Smooth muscle cell (in vitro differentiated cells): ENCODE data around the gene ZNF91. TPM values are rescaled to one million over a fixed set of nuclear protein-coding genes. Genes with fewer than 3 reads are reported as not detected.
A peak's percentile ranks its signal among the peaks of the same experiment; 100 is the strongest.
"Not testable (repeated sequence)": the region's sequence is repeated elsewhere in the genome, so short reads cannot be mapped to it uniquely, and the experiment has no call there.

Experiments
- DNase-seq: peaks from one replicate; lab custom pipeline; 2025; ENCODE audit not compliant: unreplicated experiment; lab: John Stamatoyannopoulos, UW
- H2AFZ ChIP-seq: fragments of 200-600 bp; sonication (generic); 2 replicates; pipeline ENCODE4 v1.6.0; 2016; ENCODE audit warnings: antibody characterized with exemption, low read depth, mild to moderate bottlenecking
- H3F3A ChIP-seq: fragments of 200-600 bp; sonication (generic); 2 replicates; pipeline ENCODE4 v1.6.0; 2017; ENCODE audit warnings: antibody characterized with exemption, low read depth
- H3K27ac ChIP-seq: fragments of 200-600 bp; sonication (generic); 2 replicates; pipeline ENCODE4 v1.5.1; 2016; ENCODE audit warnings: low read depth, mild to moderate bottlenecking
- H3K27me3 ChIP-seq: fragments of 200-600 bp; sonication (generic); 2 replicates; pipeline ENCODE4 v1.6.1; 2016; ENCODE audit warnings: low read depth, mild to moderate bottlenecking
- H3K36me3 ChIP-seq: fragments of 200-600 bp; sonication (generic); 2 replicates; pipeline ENCODE4 v1.5.1; 2016; ENCODE audit warnings: low read depth
- H3K4me1 ChIP-seq: fragments of 200-600 bp; sonication (generic); 2 replicates; pipeline ENCODE4 v1.5.1; 2016; ENCODE audit warnings: low read depth
- H3K4me2 ChIP-seq: fragments of 200-600 bp; sonication (generic); 2 replicates; pipeline ENCODE4 v1.6.0; 2016; ENCODE audit warnings: mild to moderate bottlenecking
- H3K4me3 ChIP-seq: fragments of 200-600 bp; sonication (generic); 2 replicates; pipeline ENCODE4 v1.5.1; 2016; ENCODE audit warnings: mild to moderate bottlenecking
- H3K79me2 ChIP-seq: fragments of 200-600 bp; sonication (generic); 2 replicates; pipeline ENCODE4 v1.6.0; 2016; ENCODE audit warnings: low read depth, mild to moderate bottlenecking
- H3K9ac ChIP-seq: fragments of 200-600 bp; sonication (generic); 2 replicates; pipeline ENCODE4 v1.6.0; 2016; ENCODE audit warnings: low read depth
- H3K9me3 ChIP-seq: fragments of 200-600 bp; sonication (generic); replicated peaks from 2 replicates; pipeline ENCODE4 v1.5.1; 2016; ENCODE audit warnings: low read depth
- H4K20me1 ChIP-seq: fragments of 200-600 bp; sonication (generic); 2 replicates; pipeline ENCODE4 v1.6.0; 2016; ENCODE audit warnings: low read depth
- CTCF ChIP-seq: fragments of 200-600 bp; sonication (generic); IDR thresholded peaks from 2 replicates; pipeline ENCODE4 v1.5.1; 2017; ENCODE audit warnings: borderline replicate concordance, mild to moderate bottlenecking, antibody characterized with exemption; ENCODE audit not compliant: insufficient read depth, poor library complexity, severe bottlenecking
- WGBS: methylation state at CpG from one replicate; pipeline ENCODE4 v1.1.7; 2016; ENCODE audit warnings: low lambda C conversion rate; 5-methylcytosine and 5-hydroxymethylcytosine counted together
- polyA plus RNA-seq: library from polyadenylated mRNA; unstranded; fragments of >200 nt; fragmentation: Nextera tagmentation; extraction: Ambion mirVana; gene quantifications from 2 replicates; pipeline ENCODE4 v1.2.1, GENCODE V29; 2016
- total RNA-seq: library from RNA; depleted of rRNA; stranded (reverse); fragments of >200 nt; gene quantifications from 2 replicates; pipeline ENCODE4 v1.2.3, GENCODE V29; 2014

Gene ZNF91
- total and polyA plus RNA-seq, 2 experiments from 2014 or later = 11.5 to 41.5 TPM

DNA sequence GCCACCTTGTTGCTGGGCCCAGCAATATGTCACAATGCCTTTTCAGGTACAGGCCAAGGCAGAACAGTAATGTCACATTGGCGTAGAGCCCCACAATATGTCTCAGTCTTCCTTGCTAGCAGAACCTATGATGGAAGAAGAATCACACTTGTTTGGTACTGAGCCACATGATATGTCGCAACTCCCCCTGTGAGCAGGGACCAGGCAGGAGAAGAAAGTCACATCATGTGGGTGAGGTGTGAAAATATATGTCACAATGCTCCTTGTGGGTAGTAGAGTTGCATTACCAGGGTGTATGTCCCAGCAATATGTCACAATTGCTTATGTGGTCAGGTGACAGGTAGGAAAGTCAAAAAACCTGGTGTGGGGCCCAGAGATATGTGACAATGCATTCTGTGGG, 7.1 kb upstream of the ZNF91 start:
- H3K4me3 ChIP-seq = no peak overlapping the region

DNA sequence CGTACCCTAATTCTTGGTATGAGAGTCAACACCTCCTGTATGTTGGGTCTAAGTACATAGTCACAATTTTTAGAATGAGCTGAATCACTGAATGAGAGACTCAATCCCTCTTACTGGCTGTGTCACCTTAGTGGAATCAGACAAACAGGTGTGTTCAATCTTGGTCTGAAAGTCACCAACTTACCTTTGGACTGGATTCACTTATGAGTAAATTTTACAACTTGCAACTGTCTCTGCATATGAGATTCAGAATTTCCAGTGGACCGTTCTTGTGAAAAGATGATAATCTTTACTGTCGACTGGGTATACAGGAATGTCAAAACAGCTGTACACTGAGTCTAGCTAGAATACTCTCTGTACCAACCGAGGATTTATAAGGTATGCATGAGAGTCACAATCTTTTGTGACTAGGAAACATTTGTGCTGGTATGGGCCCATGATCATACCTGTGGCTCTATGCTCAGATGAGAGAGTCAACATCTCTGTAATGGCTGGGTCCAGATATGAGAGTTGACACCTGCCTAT, 5.9 kb upstream of the ZNF91 start:
- Histone ChIP-seq H3K27ac (no peak overlapping the region), H3K4me2 (no peak overlapping the region), H3K27me3 (no peaks in the 10 kb centered on the region), H3K79me2 (no peaks in the 10 kb centered on the region), H4K20me1 (no peaks in the 10 kb centered on the region), H3K9me3 (no peaks in the 10 kb centered on the region), H3K4me3 (no peak overlapping the region), H2AFZ (no peak overlapping the region), H3K9ac (no peak overlapping the region), H3F3A (no peaks in the 10 kb centered on the region), H3K36me3 (no peaks in the 10 kb centered on the region), H3K4me1 (no peaks in the 10 kb centered on the region)
- DNase-seq = no peak
- 92% methylated on average over 4 of the region's 4 CpGs for WGBS
- no peak for TF ChIP-seq CTCF

More for the DNA sequence above, 7.1 kb upstream of the ZNF91 start:
- Histone ChIP-seq H4K20me1 (no peaks in the 10 kb centered on the region), H3K9me3 (no peaks in the 10 kb centered on the region), H3F3A (no peaks in the 10 kb centered on the region), H3K36me3 (no peaks in the 10 kb centered on the region), H3K27me3 (no peaks in the 10 kb centered on the region), H3K4me1 (no peaks in the 10 kb centered on the region), H3K9ac (no peak overlapping the region), H3K79me2 (no peaks in the 10 kb centered on the region), H3K27ac (no peak overlapping the region), H2AFZ (no peak overlapping the region), H3K4me2 (no peak overlapping the region)
- TF ChIP-seq CTCF = no peak
- WGBS = 96% methylated on average over 2 of the region's 2 CpGs
- no peak for DNase-seq

DNA sequence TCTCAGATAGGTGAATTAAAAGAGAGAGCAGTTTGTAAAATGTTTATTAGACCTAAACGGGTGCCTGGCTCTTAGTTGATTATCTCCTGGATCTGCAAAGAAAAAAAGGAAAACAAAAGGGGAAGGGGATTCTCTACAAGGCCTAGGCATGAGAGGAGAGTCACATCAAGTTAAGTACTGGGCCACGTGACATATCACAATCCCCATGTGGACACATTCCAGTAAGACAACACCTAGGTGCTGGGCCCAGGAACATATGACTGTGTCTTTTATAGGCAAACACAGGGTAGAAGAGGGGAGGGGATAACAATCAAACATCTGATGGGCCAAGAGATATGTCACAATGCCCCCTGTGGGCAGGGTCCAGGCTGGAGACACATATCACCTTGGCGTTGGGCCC, 4.2 kb upstream of the ZNF91 start:
- Histone ChIP-seq H3K9me3 (no peaks in the 10 kb centered on the region), H3K4me3 (no peak overlapping the region), H3K79me2 (peaks cover 14% of the 10 kb centered on the region), H3K27me3 (no peaks in the 10 kb centered on the region), H3K4me2 (no peak overlapping the region), H3K4me1 (peaks cover 5% of the 10 kb centered on the region), H3K9ac (no peak overlapping the region), H3K27ac (no peak overlapping the region), H3F3A (no peaks in the 10 kb centered on the region), H2AFZ (no peak overlapping the region), H4K20me1 (no peaks in the 10 kb centered on the region), H3K36me3 (no peaks in the 10 kb centered on the region)
- no peak for DNase-seq
- WGBS = 90% methylated on average over 3 of the region's 3 CpGs
- TF ChIP-seq CTCF = no peak

- peaks cover 34% of the 10 kb centered on the region for H4K20me1 ChIP-seq
- H3K36me3 ChIP-seq, H3K9me3 ChIP-seq, H3K27me3 ChIP-seq, DNase-seq, H3F3A ChIP-seq, H3K9ac ChIP-seq: not testable (repeated sequence)
- H3K79me2 ChIP-seq = peaks cover 52% of the 10 kb centered on the region
- H3K27ac ChIP-seq = peak overlapping the region; percentile 97
- peak overlapping the region; percentile 89 for H2AFZ ChIP-seq
- H3K4me3 ChIP-seq = peak overlapping the region; percentile 94
- H3K4me2 ChIP-seq = peak overlapping the region; percentile 90
- 95% methylated on average over 10 of the region's 10 CpGs for WGBS
- H3K4me1 ChIP-seq = peaks cover 21% of the 10 kb centered on the region
Observed at GRCh38 chr19:23395722-23396117, 449 bp upstream of the ZNF91 start.
